Measurements from ENCODE around the gene LRRN4.

DNA sequence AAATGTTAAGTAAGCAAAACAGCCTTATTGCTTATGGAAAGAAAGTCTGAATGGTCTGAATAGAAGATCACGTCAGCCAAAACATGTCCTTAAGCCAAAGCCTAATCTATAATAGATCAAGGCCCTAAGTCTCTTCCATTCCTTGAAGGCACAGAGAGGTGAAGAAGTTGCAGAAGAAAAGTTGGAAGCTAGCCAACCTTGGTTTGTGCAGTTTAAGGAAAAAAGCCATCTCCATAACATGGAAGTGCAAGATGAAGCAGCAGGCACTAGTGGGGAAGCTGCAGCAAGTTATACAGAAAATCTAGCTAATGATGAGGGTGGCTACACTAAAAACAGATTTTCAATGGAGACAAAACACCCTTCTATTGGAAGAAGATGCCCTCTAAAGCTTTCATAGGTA, 29.1 kb downstream of the LRRN4 start:
- TF ChIP-seq, protein P1, sequence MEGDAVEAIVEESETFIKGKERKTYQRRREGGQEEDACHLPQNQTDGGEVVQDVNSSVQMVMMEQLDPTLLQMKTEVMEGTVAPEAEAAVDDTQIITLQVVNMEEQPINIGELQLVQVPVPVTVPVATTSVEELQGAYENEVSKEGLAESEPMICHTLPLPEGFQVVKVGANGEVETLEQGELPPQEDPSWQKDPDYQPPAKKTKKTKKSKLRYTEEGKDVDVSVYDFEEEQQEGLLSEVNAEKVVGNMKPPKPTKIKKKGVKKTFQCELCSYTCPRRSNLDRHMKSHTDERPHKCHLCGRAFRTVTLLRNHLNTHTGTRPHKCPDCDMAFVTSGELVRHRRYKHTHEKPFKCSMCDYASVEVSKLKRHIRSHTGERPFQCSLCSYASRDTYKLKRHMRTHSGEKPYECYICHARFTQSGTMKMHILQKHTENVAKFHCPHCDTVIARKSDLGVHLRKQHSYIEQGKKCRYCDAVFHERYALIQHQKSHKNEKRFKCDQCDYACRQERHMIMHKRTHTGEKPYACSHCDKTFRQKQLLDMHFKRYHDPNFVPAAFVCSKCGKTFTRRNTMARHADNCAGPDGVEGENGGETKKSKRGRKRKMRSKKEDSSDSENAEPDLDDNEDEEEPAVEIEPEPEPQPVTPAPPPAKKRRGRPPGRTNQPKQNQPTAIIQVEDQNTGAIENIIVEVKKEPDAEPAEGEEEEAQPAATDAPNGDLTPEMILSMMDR (IDR thresholded peaks at IDR 0.05; ENCODE audit: low read depth, low read length, missing input control), result no peak
- TF ChIP-seq, protein P2, sequence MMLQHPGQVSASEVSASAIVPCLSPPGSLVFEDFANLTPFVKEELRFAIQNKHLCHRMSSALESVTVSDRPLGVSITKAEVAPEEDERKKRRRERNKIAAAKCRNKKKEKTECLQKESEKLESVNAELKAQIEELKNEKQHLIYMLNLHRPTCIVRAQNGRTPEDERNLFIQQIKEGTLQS (IDR thresholded peaks at IDR 0.05), result no peak
- TF ChIP-seq RAD21 (IDR thresholded peaks at IDR 0.05), result no peak
- no peak for TF ChIP-seq JUND (IDR thresholded peaks at IDR 0.05)
- TF ChIP-seq, protein P3, sequence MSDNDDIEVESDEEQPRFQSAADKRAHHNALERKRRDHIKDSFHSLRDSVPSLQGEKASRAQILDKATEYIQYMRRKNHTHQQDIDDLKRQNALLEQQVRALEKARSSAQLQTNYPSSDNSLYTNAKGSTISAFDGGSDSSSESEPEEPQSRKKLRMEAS (IDR thresholded peaks at IDR 0.05), result no peak
- no peak for TF ChIP-seq YY1 (IDR thresholded peaks at IDR 0.05)
- TF ChIP-seq GABPA (IDR thresholded peaks at IDR 0.05 in 1 of 2, conservative IDR thresholded peaks at IDR 0.05 in 1 of 2), result no peak
- TF ChIP-seq, protein P4, sequence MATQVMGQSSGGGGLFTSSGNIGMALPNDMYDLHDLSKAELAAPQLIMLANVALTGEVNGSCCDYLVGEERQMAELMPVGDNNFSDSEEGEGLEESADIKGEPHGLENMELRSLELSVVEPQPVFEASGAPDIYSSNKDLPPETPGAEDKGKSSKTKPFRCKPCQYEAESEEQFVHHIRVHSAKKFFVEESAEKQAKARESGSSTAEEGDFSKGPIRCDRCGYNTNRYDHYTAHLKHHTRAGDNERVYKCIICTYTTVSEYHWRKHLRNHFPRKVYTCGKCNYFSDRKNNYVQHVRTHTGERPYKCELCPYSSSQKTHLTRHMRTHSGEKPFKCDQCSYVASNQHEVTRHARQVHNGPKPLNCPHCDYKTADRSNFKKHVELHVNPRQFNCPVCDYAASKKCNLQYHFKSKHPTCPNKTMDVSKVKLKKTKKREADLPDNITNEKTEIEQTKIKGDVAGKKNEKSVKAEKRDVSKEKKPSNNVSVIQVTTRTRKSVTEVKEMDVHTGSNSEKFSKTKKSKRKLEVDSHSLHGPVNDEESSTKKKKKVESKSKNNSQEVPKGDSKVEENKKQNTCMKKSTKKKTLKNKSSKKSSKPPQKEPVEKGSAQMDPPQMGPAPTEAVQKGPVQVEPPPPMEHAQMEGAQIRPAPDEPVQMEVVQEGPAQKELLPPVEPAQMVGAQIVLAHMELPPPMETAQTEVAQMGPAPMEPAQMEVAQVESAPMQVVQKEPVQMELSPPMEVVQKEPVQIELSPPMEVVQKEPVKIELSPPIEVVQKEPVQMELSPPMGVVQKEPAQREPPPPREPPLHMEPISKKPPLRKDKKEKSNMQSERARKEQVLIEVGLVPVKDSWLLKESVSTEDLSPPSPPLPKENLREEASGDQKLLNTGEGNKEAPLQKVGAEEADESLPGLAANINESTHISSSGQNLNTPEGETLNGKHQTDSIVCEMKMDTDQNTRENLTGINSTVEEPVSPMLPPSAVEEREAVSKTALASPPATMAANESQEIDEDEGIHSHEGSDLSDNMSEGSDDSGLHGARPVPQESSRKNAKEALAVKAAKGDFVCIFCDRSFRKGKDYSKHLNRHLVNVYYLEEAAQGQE (IDR thresholded peaks at IDR 0.05), result no peak

Measured in liver (tissue), 3 donors.